Activated CD8-positive, alpha-beta memory T cell treated with anti-CD3 and anti-CD28 coated beads for 48 hours (primary cell): ENCODE data around the gene SLC7A14.

Source experiments
- DNase-seq, 3 experiments: peaks; one replicate each; pipeline ENCODE4 v3.0.0-alpha.2; 2020; ENCODE audit warnings: low read depth in 2 of 3, low spot score in 2 of 3

Gene SLC7A14

GRCh38 chr3:170539897-170540296, 46.0 kb downstream of the SLC7A14 start:
- no peak for DNase-seq

GRCh38 chr3:170536712-170537111, 49.2 kb downstream of the SLC7A14 start:
- DNase-seq: no peak

- no peak for DNase-seq
These were observed 51.6 kb downstream of the SLC7A14 start for GRCh38 chr3:170534227-170534626.

- DNase-seq: no peak
These were observed 53.3 kb downstream of the SLC7A14 start for GRCh38 chr3:170532573-170532972.

- no peak for DNase-seq
These were observed 54.1 kb downstream of the SLC7A14 start for GRCh38 chr3:170531657-170532335.

GRCh38 chr3:170531054-170531453, 54.8 kb downstream of the SLC7A14 start:
- DNase-seq: no peak

GRCh38 chr3:170529912-170530311, 56.0 kb downstream of the SLC7A14 start:
- no peak for DNase-seq

- no peak for DNase-seq
These were observed 56.5 kb downstream of the SLC7A14 start for GRCh38 chr3:170529346-170529745.

- DNase-seq: no peak
These were observed 57.1 kb downstream of the SLC7A14 start for GRCh38 chr3:170528726-170529125.

GRCh38 chr3:170524073-170524472, 61.8 kb downstream of the SLC7A14 start:
- DNase-seq: no peak

- no peak for DNase-seq
These were observed 62.6 kb downstream of the SLC7A14 start for GRCh38 chr3:170523248-170523647.

- no peak for DNase-seq
These were observed 63.7 kb downstream of the SLC7A14 start for GRCh38 chr3:170522201-170522600.

- DNase-seq: no peak
These were observed 64.9 kb downstream of the SLC7A14 start for GRCh38 chr3:170520996-170521395.

GRCh38 chr3:170517242-170517945, 68.5 kb downstream of the SLC7A14 start:
- DNase-seq: no peak

- no peak for DNase-seq
These were observed 72.2 kb downstream of the SLC7A14 start for GRCh38 chr3:170513642-170514041.

GRCh38 chr3:170511371-170511770, 74.5 kb downstream of the SLC7A14 start:
- DNase-seq: no peak

- DNase-seq: no peak
These were observed 77.0 kb downstream of the SLC7A14 start for GRCh38 chr3:170508839-170509238.

GRCh38 chr3:170508291-170508690, 77.6 kb downstream of the SLC7A14 start:
- no peak for DNase-seq

- DNase-seq: no peak
These were observed 78.8 kb downstream of the SLC7A14 start for GRCh38 chr3:170507063-170507462.

- no peak for DNase-seq
These were observed 79.3 kb downstream of the SLC7A14 start for GRCh38 chr3:170506556-170506955.

GRCh38 chr3:170502297-170502696, 83.6 kb downstream of the SLC7A14 start:
- no peak for DNase-seq

GRCh38 chr3:170500995-170501394, 84.9 kb downstream of the SLC7A14 start:
- DNase-seq: no peak

- no peak for DNase-seq
These were observed 85.4 kb downstream of the SLC7A14 start for GRCh38 chr3:170500462-170500861.
